HK-2 (cell line): ENCODE results near the gene C2orf68.
"Not testable (repeated sequence)": the region's sequence is repeated elsewhere in the genome, so short reads cannot be mapped to it uniquely, and the experiment has no call there.

Experiments
- DNase-seq: peaks from one replicate; pipeline ENCODE4 v3.0.0-alpha.2; 2018; ENCODE audit not compliant: unreplicated experiment

Gene C2orf68

GRCh38 chr2:85582492-85582891 is 29.4 kb downstream of the C2orf68 start:
- no peak for DNase-seq

GRCh38 chr2:85580206-85580605 is 31.7 kb downstream of the C2orf68 start:
- no peak for DNase-seq

- no peak for DNase-seq
These were observed 32.5 kb downstream of the C2orf68 start for GRCh38 chr2:85579266-85579935.

GRCh38 chr2:85578243-85579180 is 33.4 kb downstream of the C2orf68 start:
- no peak for DNase-seq

GRCh38 chr2:85577386-85578242 is 34.3 kb downstream of the C2orf68 start, which contains the start of gene VAMP8:
Gene VAMP8 (plus strand): TSS chr2:85577586. CDS start chr2:85577647, 61 bp downstream.
- peak; percentile 70 for DNase-seq

- no peak for DNase-seq
These were observed 34.8 kb downstream of the C2orf68 start for GRCh38 chr2:85577063-85577385.

GRCh38 chr2:85575739-85576138 is 36.1 kb downstream of the C2orf68 start:
- no peak for DNase-seq

GRCh38 chr2:85566265-85566664 is 45.6 kb downstream of the C2orf68 start:
- no peak for DNase-seq

GRCh38 chr2:85564144-85564563 is 47.7 kb downstream of the C2orf68 start:
- DNase-seq, result no peak

GRCh38 chr2:85561280-85562212 is 50.3 kb downstream of the C2orf68 start, which contains the start of gene GGCX:
Gene GGCX (minus strand): TSS chr2:85561493. CDS start chr2:85561428, 65 bp downstream.
- DNase-seq, result peak; percentile 94

- no peak for DNase-seq
These were observed 51.0 kb downstream of the C2orf68 start for GRCh38 chr2:85560812-85561279.

GRCh38 chr2:85560403-85560726 is 51.5 kb downstream of the C2orf68 start:
- not testable (repeated sequence) for DNase-seq

GRCh38 chr2:85558160-85558559 is 53.7 kb downstream of the C2orf68 start:
- DNase-seq, result no peak

- DNase-seq, result no peak
These were observed 54.7 kb downstream of the C2orf68 start for GRCh38 chr2:85557130-85557529.
